ENCODE data around the gene OR8B12.

OR8B12 gene, protein sequence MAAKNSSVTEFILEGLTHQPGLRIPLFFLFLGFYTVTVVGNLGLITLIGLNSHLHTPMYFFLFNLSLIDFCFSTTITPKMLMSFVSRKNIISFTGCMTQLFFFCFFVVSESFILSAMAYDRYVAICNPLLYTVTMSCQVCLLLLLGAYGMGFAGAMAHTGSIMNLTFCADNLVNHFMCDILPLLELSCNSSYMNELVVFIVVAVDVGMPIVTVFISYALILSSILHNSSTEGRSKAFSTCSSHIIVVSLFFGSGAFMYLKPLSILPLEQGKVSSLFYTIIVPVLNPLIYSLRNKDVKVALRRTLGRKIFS

DNA sequence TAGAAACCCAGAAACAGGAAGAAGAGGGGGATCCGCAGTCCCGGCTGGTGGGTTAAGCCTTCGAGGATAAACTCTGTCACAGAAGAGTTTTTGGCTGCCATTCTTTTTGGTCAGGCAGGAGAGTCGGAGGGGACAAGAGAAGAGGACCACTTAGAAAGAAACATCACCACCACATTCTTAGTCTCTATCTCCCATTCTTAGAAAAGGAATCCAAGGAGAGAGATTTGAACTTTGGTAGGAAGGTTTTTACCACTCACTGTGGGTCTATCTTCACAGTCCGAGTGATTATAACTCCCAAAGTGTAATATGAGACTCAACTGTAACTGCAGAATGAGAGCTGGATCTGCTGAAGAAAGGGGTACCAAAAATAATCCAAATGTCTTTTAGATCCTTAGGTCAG, at the start of gene OR8B12:
TSS of gene OR8B12 (minus strand) at position 101 of the 400 bp plus-strand sequence. CDS start at position 101, 0 bp downstream.
- DNase-seq, result no peak

DNA sequence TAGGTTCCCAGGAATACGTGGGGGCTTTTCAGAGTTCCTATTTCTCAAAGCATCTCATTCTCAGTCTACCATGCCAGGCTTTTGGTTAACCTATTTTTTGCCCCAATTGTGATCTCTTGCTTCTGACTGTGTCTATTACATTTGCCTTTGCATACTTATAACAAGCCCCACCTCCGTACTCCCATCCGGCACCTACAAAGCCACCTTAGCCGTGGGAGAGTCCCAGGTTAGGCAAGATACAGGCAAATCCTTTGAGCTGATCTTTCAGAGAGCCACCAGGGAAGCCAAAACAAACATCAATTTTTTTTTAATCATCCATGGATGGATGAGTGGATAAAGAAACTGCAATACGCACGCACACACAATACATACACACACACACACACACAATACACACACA, 49.2 kb upstream of the OR8B12 start:
- no peak for DNase-seq

GRCh38 chr11:124591430-124591829, 48.0 kb upstream of the OR8B12 start:
- no peak for DNase-seq

- DNase-seq, result peak; percentile 33 to 79 (median 46)
Measured at GRCh38 chr11:124586238-124586860, 42.9 kb upstream of the OR8B12 start.

DNA sequence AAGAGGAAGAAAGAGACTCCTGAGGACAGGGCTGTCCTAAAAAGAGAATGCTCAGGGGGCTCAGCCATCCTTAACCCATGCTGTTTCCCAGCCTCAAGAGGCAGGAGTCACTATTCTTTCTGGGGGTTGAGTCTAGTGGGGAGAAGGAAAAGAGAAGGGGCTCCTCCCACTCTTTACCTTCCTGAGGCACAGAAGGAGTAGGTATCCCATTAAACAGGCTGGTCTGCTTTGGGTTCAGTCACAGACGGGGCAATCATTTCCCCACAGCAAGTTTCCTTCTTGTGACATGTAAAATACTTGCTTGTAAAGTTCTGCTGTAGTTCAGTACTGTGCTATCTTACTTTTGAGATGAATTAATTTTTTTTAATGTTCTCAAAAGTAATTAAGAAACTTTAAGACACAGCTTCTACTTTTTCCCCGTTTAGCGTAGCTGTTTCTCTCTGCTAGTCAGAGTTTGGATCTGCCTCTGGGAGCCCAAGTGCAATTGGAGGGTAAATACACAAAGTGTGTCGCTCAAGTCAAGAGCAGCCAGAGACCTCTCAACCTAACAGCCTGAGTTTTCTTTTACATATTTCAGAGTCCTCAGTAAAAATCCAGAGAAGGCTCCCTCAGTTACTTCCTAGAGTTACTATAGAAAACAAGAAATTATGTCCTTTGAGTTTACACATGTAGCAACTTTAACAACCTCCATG, 41.4 kb upstream of the OR8B12 start:
- no peak for DNase-seq

DNA sequence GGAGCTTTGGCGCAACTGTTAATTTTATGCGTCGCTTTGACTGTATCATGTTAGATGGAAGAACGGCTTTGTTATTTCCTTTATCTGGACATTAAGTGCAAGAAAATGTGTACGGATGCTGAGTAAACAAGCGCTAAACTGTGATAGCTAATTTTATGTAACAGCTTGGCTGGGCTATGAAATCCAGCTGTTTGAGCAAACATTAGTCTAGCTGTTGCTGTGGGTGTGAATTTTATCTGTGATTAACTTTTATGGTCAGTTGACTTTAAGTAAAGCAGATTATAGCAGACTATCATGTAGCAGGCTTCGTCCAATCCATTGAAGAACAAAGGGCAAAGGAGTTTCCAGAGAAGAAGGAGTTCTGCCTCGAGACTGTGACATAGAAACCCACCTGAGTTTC, 40.3 kb upstream of the OR8B12 start:
- peak in 2 of 3 experiments; percentile 50 to 85 for DNase-seq

DNA sequence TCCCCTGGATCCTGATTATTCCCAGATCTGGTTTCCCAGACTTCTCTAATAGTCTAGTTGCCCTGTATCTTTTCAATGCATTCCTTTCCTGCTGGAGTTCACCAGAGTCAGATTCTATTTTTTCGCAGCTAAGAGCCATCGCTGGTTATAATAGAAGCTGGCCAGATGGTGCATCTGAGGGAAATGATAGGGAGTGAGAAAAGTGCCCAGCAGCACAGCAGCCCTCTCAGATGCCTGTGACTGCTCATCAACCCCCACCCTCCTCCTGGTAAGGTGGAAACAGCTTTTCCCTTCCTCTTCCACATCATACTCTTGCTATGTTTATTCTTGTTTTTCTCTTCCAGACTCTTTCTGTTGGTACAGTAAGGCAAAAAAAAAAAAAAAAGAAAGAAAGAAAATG, 39.1 kb upstream of the OR8B12 start:
- peak in 1 of 3 experiments; percentile 26 for DNase-seq

GRCh38 chr11:124581817-124582216, 38.4 kb upstream of the OR8B12 start:
- peak in 1 of 3 experiments; percentile 39 for DNase-seq

- DNase-seq, result no peak
Measured at GRCh38 chr11:124578761-124579160, 35.3 kb upstream of the OR8B12 start.

GRCh38 chr11:124577716-124578427, 34.4 kb upstream of the OR8B12 start:
- DNase-seq, result no peak

DNA sequence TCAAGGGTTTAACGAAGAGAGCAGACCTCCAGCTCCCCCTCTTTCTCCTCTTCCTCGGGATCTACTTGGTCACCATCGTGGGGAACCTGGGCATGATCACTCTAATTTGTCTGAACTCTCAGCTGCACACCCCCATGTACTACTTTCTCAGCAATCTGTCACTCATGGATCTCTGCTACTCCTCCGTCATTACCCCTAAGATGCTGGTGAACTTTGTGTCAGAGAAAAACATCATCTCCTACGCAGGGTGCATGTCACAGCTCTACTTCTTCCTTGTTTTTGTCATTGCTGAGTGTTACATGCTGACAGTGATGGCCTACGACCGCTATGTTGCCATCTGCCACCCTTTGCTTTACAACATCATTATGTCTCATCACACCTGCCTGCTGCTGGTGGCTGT, 26.7 kb upstream of the OR8B12 start:
- no peak for DNase-seq

- no peak for DNase-seq
Measured at GRCh38 chr11:124569697-124570096, 26.2 kb upstream of the OR8B12 start, which contains the start of gene OR8A1. OR8A1 (plus strand) TSS chr11:124569997; CDS start chr11:124570120, 123 bp downstream.

GRCh38 chr11:124556828-124557227, 13.4 kb upstream of the OR8B12 start:
- DNase-seq, result no peak

DNA sequence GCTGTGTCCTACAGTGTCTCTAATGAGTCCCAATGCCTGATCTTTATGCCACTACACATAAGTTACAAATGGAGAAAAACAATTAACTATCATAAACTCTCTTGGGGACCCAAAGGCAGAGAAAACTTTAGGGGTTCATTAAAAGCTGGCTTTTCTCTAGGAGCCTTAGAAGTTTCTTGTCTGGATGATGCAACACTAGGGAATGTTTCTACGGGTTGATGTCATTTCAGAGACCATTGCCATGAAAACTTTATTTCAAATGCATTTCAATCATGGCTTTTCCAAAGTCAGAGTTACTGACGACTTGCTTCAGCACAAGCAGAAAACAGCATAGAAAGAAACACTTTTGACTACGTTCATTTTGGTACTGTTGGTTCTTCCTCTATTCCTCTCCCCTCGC, 8.5 kb upstream of the OR8B12 start:
- DNase-seq, result no peak

- no peak for DNase-seq
Measured at GRCh38 chr11:124551189-124551588, 7.7 kb upstream of the OR8B12 start.

GRCh38 chr11:124543145-124543544, 309 bp downstream of the OR8B12 start:
- no peak for DNase-seq

DNA sequence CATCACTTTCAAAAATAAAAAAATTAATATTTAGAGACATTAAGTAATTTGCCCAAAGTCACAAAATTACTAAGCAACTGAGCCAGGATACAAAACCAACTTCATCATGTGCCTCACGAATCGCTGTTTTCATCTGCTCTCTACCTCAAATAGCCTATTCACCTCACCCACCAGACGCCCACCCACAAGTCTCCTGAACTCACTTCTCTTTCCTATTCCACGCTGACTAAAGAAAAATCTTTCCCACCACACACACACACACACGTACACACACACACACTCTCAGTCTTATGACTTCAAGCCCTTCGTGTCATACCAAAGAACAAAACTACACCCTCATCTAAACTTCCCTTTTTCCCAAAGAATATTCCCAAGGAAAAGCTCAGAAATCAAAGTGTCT, 2.2 kb downstream of the OR8B12 start:
- no peak for DNase-seq

DNA sequence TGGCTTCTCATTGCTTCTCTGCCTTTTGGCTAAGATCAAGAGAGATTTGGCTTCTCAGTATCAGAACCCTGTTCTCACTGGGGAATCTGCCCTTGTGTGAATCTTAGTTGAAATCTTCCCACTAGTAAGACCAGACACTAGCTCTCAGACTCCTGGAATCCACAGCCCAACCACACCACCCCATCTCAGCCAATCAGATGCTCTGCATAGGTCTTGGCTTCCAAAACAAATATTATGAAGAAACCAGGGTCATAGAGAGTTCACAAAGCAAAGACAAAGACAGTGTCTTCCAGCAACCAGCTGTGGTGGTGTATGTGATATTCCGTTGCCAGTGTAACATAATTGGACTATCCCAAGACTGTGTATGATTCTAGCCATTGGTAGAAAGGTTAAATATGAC, 5.4 kb downstream of the OR8B12 start:
- DNase-seq, result no peak

DNA sequence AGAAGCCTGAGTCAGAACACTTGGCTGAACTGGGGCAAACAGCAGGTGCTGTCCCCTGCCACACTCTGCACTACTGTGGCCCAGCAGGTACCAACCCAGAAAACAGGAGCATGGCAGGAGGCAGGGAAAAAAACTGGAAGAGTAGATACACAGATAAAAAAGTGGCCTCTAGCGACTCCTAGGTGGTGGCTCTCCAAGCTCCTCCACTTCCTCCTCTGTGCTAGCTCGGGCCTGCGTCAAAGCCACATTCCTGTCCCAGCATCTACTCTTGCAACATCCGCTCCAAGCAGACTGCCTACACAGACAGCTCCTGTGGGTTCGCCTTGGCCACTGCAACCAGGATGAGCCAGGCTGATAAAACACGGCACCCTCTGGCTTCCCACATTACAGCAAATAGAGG, 6.9 kb downstream of the OR8B12 start:
- no peak for DNase-seq

DNA sequence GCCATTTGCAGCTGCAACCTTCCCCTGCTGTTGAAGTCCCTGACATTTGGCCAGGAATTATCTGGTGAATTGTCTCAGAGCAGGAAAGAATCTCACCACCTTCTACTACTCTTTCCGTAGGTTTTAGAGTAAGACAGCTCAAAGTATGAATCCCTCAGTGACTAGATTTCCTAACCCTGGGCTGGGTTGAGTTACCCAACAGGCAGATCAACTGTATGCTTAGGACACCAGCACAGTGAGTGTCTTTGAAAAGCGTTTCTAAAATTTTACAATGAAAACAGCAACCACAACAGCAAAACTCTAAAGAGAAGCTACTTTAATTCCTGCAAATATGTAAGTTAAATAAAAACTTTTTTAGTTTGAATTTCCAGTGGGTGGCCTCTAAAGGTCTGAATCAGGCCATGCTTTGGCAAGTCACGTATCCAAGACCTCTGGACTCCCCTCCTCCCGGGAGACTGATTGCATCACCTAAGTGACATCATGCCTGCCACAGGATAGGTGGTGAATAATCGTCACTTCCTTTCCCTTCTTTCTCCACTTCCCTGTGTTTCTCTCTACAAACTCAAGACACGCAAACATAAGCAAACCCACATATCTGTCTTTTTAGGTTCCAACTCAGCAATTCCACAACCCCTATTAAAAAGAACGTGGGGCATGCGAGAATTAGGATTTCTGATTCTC, 7.8 kb downstream of the OR8B12 start:
- DNase-seq, result no peak

- no peak for DNase-seq
Measured at GRCh38 chr11:124534051-124534450, 9.4 kb downstream of the OR8B12 start.

- DNase-seq, result no peak
Measured at GRCh38 chr11:124533626-124534025, 9.8 kb downstream of the OR8B12 start.

DNA sequence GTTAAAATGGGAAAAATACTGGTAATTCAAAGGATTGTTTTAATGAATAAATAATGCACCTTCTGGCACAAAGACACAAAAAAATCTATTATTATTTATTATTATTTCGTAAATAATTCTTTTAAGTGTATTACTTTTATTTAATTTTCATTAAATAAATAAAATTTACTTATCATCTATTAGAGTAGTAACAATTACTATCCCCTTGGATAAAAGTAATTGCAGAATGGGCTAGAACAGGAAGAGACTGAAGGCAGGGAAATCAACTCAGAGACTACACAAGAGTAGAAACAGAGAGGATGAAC, 23.0 kb downstream of the OR8B12 start:
- no peak for DNase-seq
